Activated CD4-positive, alpha-beta memory T cell treated with anti-CD3 and anti-CD28 coated beads, Interleukin-2, amount 10 ng/mL, durations not matched to agents 7 days and 5 days (primary cell): Measurements from ENCODE around the gene SPI1. TPM values are rescaled to one million over a fixed set of nuclear protein-coding genes. Genes with fewer than 3 reads are reported as not detected.
A peak's percentile ranks its signal among the peaks of the same experiment; 100 is the strongest.

Source experiments
- CTCF ChIA-PET: fragments of 350-600 bp; sonication (Branson Sonifier 250); formaldehyde crosslinking; loops from one replicate; lab custom pipeline; 2021; ENCODE audit warnings: antibody characterized with exemption, inconsistent platforms; lab: Charles Lee
- POLR2A ChIA-PET: fragments of 350-600 bp; sonication (Branson Sonifier 250); formaldehyde crosslinking; loops from one replicate; lab custom pipeline; 2021; ENCODE audit warnings: antibody characterized with exemption; lab: Charles Lee
- DNase-seq: peaks from one replicate; pipeline ENCODE4 v3.0.0-alpha.2; 2020
- H3K27ac Mint-ChIP-seq: one replicate; pipeline ENCODE4 v1.8.0; 2021; ENCODE audit warnings: mild to moderate bottlenecking, mixed read lengths
- H3K27me3 Mint-ChIP-seq: one replicate; pipeline ENCODE4 v1.8.0; 2021; ENCODE audit warnings: mixed read lengths
- H3K36me3 Mint-ChIP-seq: one replicate; pipeline ENCODE4 v1.8.0; 2021; ENCODE audit warnings: low read depth, mixed read lengths
- H3K4me1 Mint-ChIP-seq: one replicate; pipeline ENCODE4 v1.8.0; 2021; ENCODE audit warnings: mixed read lengths
- H3K4me3 Mint-ChIP-seq: one replicate; pipeline ENCODE4 v1.8.0; 2021; ENCODE audit warnings: mild to moderate bottlenecking, mixed read lengths
- H3K9me3 Mint-ChIP-seq: one replicate; pipeline ENCODE4 v1.8.0; 2021; ENCODE audit warnings: mixed read lengths
- total RNA-seq, 2 experiments: library from RNA; stranded (reverse); gene quantifications; one replicate each; pipeline ENCODE4 v1.2.3, GENCODE V29; 2021

The SPI1 gene
- total RNA-seq, 2 experiments from 2014 or later: not detected

GRCh38 chr11:47391077-47391583 lies 12.8 kb upstream of the SPI1 start:
- Mint-ChIP-seq H3K27ac (no peak overlapping the region), H3K9me3 (no peaks in the 10 kb centered on the region), H3K4me3 (no peak overlapping the region), H3K27me3 (no peaks in the 10 kb centered on the region), H3K4me1 (peaks cover 47% of the 10 kb centered on the region), H3K36me3 (no peaks in the 10 kb centered on the region)
- no peak for DNase-seq
- ChIA-PET POLR2A (interaction anchor here (1.1 to 3.8 kb wide), 3 partner anchors 10 to 35 kb away, joined by 3 to 11 read pairs (median 3); partner anchors contain the start of genes PSMC3 and SLC39A13), CTCF (interaction anchor here (2.1 to 4.4 kb wide), 3 partner anchors 17 to 21 kb away, joined by 12 to 24 read pairs (median 16); no protein-coding TSS in a partner anchor)

- no peak for DNase-seq
- Mint-ChIP-seq H3K27me3 (no peaks in the 10 kb centered on the region), H3K27ac (no peak overlapping the region), H3K4me1 (peaks cover 40% of the 10 kb centered on the region), H3K36me3 (no peaks in the 10 kb centered on the region), H3K4me3 (no peak overlapping the region), H3K9me3 (no peaks in the 10 kb centered on the region)
- ChIA-PET CTCF (interaction anchor here (2.1 to 2.9 kb wide), 2 partner anchors 16 to 22 kb away, joined by 12 to 16 read pairs; no protein-coding TSS in a partner anchor), POLR2A (interaction anchor here (1.1 to 1.4 kb wide), 2 partner anchors 18 to 19 kb away, joined by 3 to 4 read pairs; partner anchors contain the start of gene SLC39A13)
Observed at GRCh38 chr11:47390422-47390760, 12.0 kb upstream of the SPI1 start.

- DNase-seq: no peak
- H3K4me1 Mint-ChIP-seq: peaks cover 36% of the 10 kb centered on the region
- POLR2A ChIA-PET: interaction anchor here (0.6 to 1.4 kb wide), 4 partner anchors 16 to 37 kb away, joined by 3 to 4 read pairs (median 3); partner anchors contain the start of gene PSMC3
- no peak overlapping the region for H3K4me3 Mint-ChIP-seq
- no peaks in the 10 kb centered on the region for H3K9me3 Mint-ChIP-seq
- CTCF ChIA-PET: interaction anchor here (2.9 kb wide), 1 partner anchor 16 kb away, joined by 16 read pairs; no protein-coding TSS in a partner anchor
- H3K27ac Mint-ChIP-seq: peak overlapping the region; percentile 26
- H3K36me3 Mint-ChIP-seq: no peaks in the 10 kb centered on the region
- no peaks in the 10 kb centered on the region for H3K27me3 Mint-ChIP-seq
Observed at GRCh38 chr11:47389577-47390421, 11.5 kb upstream of the SPI1 start.

- H3K9me3 Mint-ChIP-seq: no peaks in the 10 kb centered on the region
- DNase-seq: no peak
- no peak overlapping the region for H3K27ac Mint-ChIP-seq
- H3K4me1 Mint-ChIP-seq: peaks cover 27% of the 10 kb centered on the region
- no peak overlapping the region for H3K4me3 Mint-ChIP-seq
- POLR2A ChIA-PET: interaction anchor here (0.6 to 1.4 kb wide), 4 partner anchors 15 to 38 kb away, joined by 3 to 4 read pairs (median 3); partner anchors contain the start of gene PSMC3
- no peaks in the 10 kb centered on the region for H3K36me3 Mint-ChIP-seq
- CTCF ChIA-PET: interaction anchor here (2.9 kb wide), 1 partner anchor 15 kb away, joined by 16 read pairs; no protein-coding TSS in a partner anchor
- H3K27me3 Mint-ChIP-seq: no peaks in the 10 kb centered on the region
Observed at GRCh38 chr11:47388697-47389576, 10.6 kb upstream of the SPI1 start.

GRCh38 chr11:47387944-47388696 lies 9.8 kb upstream of the SPI1 start:
- DNase-seq: no peak
- Mint-ChIP-seq H3K36me3 (no peaks in the 10 kb centered on the region), H3K9me3 (no peaks in the 10 kb centered on the region), H3K27ac (no peak overlapping the region), H3K27me3 (no peaks in the 10 kb centered on the region), H3K4me3 (no peak overlapping the region), H3K4me1 (peaks cover 20% of the 10 kb centered on the region)
- CTCF ChIA-PET: interaction anchor here (1.4 to 2.9 kb wide), 2 partner anchors 14 kb away, joined by 10 to 16 read pairs; no protein-coding TSS in a partner anchor
- POLR2A ChIA-PET: interaction anchor here (1.0 kb wide), 1 partner anchor 12 kb away, joined by 3 read pairs; no protein-coding TSS in a partner anchor

- Mint-ChIP-seq H3K36me3 (no peaks in the 10 kb centered on the region), H3K27ac (no peak overlapping the region), H3K4me3 (no peak overlapping the region), H3K9me3 (no peaks in the 10 kb centered on the region), H3K27me3 (no peaks in the 10 kb centered on the region), H3K4me1 (peaks cover 6% of the 10 kb centered on the region)
- POLR2A ChIA-PET: no interaction called here
- CTCF ChIA-PET: no interaction called here
- DNase-seq: no peak
Observed at GRCh38 chr11:47384498-47384897, 6.2 kb upstream of the SPI1 start.

GRCh38 chr11:47383071-47383470 lies 4.7 kb upstream of the SPI1 start:
- POLR2A ChIA-PET: interaction anchor here (0.7 to 0.8 kb wide), 2 partner anchors 9 to 26 kb away, joined by 3 to 6 read pairs; no protein-coding TSS in a partner anchor
- Mint-ChIP-seq H3K27me3 (no peaks in the 10 kb centered on the region), H3K4me3 (no peak overlapping the region), H3K4me1 (no peaks in the 10 kb centered on the region), H3K9me3 (no peaks in the 10 kb centered on the region), H3K27ac (no peak overlapping the region), H3K36me3 (no peaks in the 10 kb centered on the region)
- CTCF ChIA-PET: interaction anchor here (0.9 to 1.9 kb wide), 2 partner anchors 9 to 16 kb away, joined by 3 to 9 read pairs; no protein-coding TSS in a partner anchor
- DNase-seq: no peak

- no peak for DNase-seq
- POLR2A ChIA-PET: no interaction called here
- H3K4me1 Mint-ChIP-seq: no peaks in the 10 kb centered on the region
- H3K27ac Mint-ChIP-seq: no peak overlapping the region
- no peaks in the 10 kb centered on the region for H3K27me3 Mint-ChIP-seq
- no peak overlapping the region for H3K4me3 Mint-ChIP-seq
- CTCF ChIA-PET: interaction anchor here (0.9 kb wide), 1 partner anchor 33 kb away, joined by 3 read pairs; no protein-coding TSS in a partner anchor
- no peaks in the 10 kb centered on the region for H3K36me3 Mint-ChIP-seq
- H3K9me3 Mint-ChIP-seq: no peaks in the 10 kb centered on the region
Observed at GRCh38 chr11:47380078-47380477, 1.7 kb upstream of the SPI1 start.

GRCh38 chr11:47379317-47379716 lies 970 bp upstream of the SPI1 start:
- ChIA-PET POLR2A (no interaction called here), CTCF (interaction anchor here (1.4 to 1.5 kb wide), 2 partner anchors 13 to 74 kb away, joined by 3 read pairs; no protein-coding TSS in a partner anchor)
- Mint-ChIP-seq H3K4me3 (no peak overlapping the region), H3K36me3 (no peaks in the 10 kb centered on the region), H3K9me3 (no peaks in the 10 kb centered on the region), H3K27ac (no peak overlapping the region), H3K4me1 (no peaks in the 10 kb centered on the region), H3K27me3 (no peaks in the 10 kb centered on the region)
- no peak for DNase-seq

- Mint-ChIP-seq H3K27ac (no peak overlapping the region), H3K9me3 (no peaks in the 10 kb centered on the region), H3K27me3 (no peaks in the 10 kb centered on the region), H3K36me3 (no peaks in the 10 kb centered on the region), H3K4me1 (no peaks in the 10 kb centered on the region), H3K4me3 (no peak overlapping the region)
- ChIA-PET POLR2A (no interaction called here), CTCF (interaction anchor here (0.5 to 1.5 kb wide), 4 partner anchors 10 to 415 kb away, joined by 3 read pairs; no protein-coding TSS in a partner anchor)
- DNase-seq: no peak
Observed at GRCh38 chr11:47378836-47379170, 456 bp upstream of the SPI1 start.

- ChIA-PET CTCF (no interaction called here), POLR2A (no interaction called here)
- H3K27ac Mint-ChIP-seq: no peak overlapping the region
- no peaks in the 10 kb centered on the region for H3K9me3 Mint-ChIP-seq
- no peak for DNase-seq
- no peaks in the 10 kb centered on the region for H3K36me3 Mint-ChIP-seq
- no peaks in the 10 kb centered on the region for H3K4me1 Mint-ChIP-seq
- H3K27me3 Mint-ChIP-seq: no peaks in the 10 kb centered on the region
- H3K4me3 Mint-ChIP-seq: no peak overlapping the region
Observed at GRCh38 chr11:47377571-47378009, 757 bp downstream of the SPI1 start.
